HL-60/S4 (cell line): ENCODE data around the gene PTCD1.
"Not testable (repeated sequence)": the region's sequence is repeated elsewhere in the genome, so short reads cannot be mapped to it uniquely, and the experiment has no call there.

Experiments used
- in situ Hi-C: fragments of 300-500 bp; cut with MboI; formaldehyde crosslinking; loops from 2 replicates; pipeline ENCODE4 v1.14.3; 2022; ENCODE audit warnings: low sequenced_read_pairs

The PTCD1 gene

GRCh38 chr7:99387912-99388311 lies 50.7 kb downstream of the PTCD1 start:
- in situ Hi-C loops, result no loop called here

DNA sequence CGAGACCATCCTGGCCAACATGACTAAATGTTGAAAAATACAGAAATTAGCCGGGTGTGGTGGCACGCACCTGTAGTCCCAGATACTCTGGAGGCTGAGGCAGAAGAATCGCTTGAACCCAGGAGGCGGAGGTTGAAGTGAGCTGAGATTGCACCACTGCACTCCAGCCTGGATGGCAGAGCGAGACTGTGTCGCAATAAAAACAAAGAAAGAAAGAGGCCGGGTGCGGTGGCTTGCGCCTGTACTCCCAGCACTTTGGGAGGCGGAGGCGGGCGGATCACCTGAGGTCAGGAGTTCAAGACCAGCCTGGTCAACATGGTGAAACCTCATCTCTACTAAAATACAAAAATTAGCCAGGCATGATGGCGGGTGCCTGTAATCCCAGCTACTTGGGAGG lies 51.4 kb downstream of the PTCD1 start:
- in situ Hi-C loops, result not testable (repeated sequence)

- in situ Hi-C loops, result no loop called here
Measured at GRCh38 chr7:99386584-99387238, 51.9 kb downstream of the PTCD1 start.

DNA sequence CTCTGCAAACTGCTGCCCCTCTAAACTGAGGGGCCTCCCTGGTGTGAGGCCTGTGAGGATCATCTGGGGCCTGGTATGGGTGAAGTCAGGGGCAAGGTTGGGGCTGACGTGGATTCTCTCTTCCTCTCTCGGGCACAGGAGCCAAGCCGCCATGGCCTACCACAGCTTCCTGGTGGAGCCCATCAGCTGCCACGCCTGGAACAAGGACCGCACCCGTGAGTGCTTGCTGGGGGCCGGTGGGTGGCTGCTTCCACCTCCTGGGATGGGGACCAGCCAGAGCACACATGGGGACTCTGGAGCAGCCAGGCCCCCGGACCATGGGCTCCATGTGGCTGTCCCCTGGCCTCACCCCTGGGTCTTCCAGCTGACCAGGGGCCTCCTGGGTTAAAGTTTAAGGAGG lies 53.0 kb downstream of the PTCD1 start:
- in situ Hi-C loops, result no loop called here

DNA sequence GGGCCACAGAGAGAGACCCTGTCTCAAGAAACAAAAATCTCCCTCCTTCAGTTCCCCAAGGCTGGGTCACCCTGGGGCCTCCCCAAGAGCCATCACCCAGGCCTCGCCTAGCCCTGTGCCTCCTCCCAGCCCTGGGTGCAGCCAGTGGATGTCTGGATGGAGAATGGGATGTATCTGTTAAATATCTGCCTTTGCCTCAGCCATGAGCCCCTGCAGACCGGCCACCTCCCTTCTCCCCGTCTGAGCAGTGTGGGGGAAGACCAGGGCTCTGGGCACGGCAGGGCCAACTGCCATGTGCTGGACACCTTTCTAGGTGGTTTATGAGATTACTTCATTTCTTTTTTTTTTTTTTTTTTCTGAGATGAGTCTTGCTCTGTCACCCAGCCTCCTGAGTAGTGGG lies 54.1 kb downstream of the PTCD1 start:
- in situ Hi-C loops, result no loop called here

- in situ Hi-C loops, result no loop called here
Measured at GRCh38 chr7:99383791-99384370, 54.7 kb downstream of the PTCD1 start.

- in situ Hi-C loops, result no loop called here
Measured at GRCh38 chr7:99383203-99383602, 55.4 kb downstream of the PTCD1 start.

DNA sequence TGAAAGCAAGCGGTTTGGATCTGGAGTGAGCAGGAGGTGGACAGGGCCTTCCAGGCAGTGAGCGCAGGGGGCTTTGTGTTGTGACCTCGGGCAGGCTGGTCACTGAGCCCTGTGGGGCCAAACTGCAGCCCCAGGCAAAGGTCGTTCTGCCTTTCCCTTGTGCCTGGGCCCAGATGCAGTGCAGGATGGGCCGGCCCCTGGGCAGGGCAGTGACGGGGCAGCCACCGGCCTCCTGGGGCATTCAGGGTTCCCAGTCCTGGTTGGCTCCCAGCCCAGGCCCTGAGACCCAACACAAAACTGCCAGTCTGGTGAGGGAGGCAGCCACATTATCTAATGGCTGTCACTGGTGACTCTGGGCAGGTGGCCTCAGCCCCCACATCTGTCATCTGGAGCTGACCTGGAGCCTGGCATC lies 56.9 kb downstream of the PTCD1 start:
- in situ Hi-C loops, result no loop called here

DNA sequence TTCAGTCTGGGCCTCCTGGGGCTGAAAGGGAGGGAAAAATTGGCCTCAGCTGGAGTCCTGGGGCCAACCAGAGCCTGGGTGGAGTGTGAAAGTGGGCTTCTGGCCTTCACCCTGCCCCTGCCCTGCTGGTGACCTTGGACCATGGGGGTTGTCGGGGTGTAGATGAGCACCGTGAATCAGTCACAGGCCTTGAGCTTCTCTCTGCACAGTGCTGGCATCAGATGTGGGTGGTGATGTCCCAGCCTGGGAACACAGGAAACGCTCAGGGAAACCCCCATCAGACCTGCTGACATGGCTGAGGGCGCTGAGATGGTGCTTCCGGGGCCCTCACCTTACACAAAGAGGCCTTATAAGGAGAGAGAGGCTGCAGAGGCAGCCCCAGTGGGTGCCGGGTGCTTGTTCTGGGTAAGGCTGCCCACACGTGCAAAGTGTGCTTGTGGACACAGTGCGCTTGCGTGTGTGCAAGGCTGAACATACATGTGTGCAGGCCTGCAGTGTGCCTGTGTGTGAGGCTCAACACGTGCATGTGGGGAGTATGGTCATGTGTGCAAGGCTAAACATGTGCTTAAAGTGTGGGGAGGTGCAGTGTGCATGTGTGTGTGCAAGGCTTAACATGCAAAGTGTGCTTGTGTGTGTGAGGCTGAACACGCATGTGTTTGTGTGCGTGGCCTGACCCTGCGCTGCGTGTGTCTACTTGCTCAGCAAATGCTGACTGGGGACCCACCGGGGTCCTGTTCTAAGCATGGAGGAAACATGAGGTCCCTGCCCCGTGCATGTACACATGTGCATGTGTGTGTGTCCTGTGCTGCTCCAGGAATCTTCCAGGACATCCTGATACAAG lies 57.6 kb downstream of the PTCD1 start:
- in situ Hi-C loops, result no loop called here

DNA sequence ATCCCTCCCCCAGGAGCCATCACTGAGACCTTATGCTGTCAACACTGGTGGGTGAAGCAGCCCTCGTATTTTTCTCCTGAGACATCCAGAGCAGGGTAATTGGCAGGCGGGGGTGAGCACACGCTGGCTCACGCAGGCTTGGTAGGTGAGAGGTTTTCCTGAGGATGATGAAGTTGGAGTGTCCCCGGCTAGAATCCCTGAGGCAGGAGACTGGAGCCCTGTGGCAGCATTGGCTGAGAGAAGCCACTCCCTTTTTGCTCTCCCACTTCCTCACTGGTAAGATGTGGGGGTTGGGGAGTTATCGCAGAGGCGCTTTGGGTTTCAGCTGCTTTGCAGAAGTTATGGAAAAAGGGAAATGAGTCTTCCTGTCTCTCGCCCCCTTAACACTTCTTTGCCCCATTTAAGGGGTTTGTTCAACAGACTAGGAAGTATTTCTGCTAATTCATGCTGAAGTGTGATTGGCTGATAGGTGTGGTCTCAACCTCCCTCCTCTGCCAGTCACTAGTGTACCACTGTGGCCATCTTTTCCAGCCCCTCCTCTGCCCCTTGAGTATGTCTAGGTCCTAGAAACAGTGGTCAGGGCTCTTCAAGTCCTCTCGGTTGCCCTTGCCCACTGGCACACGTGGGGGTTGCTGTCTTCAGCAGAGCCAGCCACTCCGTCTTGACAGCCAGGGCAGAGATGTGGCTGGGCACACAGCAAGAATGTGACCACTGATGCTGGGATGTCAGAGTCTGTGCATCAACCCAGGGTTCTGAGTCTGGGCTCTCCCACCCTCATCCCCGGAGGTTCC lies 58.4 kb downstream of the PTCD1 start:
- in situ Hi-C loops, result no loop called here

DNA sequence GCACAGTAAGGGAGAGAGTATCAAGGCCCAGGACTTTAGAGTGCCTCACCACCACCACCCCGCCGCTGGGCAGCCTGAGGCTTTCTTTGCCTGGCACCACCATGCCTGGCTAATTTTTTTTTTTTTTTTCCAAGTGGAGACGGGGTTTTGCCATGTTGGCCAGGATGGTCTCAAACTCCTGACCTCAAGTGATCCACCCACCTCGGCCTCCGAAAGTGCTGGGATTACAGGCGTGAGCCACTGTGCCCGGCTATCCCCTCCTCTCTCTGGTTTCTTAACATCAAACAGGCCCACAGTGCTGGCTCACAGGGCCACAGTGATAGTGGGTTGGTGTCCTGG lies 58.9 kb downstream of the PTCD1 start:
- in situ Hi-C loops, result not testable (repeated sequence)

DNA sequence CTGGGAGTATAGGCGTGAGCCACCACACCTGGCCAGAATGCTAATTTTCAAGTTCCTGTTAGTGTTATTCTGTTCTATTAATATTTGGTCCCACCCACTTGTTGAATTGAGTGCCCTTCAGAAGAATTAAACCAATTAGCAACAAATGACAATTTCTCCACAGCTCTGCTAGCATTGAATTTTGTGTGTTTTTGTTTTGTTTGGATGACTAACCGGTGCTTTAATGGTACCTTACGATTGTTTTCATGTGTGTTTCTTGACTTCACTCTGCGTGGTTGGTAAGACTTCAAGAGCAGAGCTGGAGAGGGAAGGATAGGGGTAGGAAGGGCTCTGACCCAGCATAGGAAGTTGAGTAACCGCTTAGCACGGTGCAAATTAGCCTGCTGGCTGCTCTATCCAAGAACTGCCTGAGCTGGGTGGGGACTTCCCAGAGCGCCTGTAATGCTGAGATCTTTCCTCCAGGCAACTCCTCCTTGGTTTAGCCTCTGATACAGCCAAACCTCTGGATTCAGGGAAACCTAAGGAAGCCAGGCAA lies 59.5 kb downstream of the PTCD1 start:
- in situ Hi-C loops, result no loop called here

- in situ Hi-C loops, result no loop called here
Measured at GRCh38 chr7:99375070-99375807, 63.4 kb downstream of the PTCD1 start.

- in situ Hi-C loops, result no loop called here
Measured at GRCh38 chr7:99374111-99375064, 64.2 kb downstream of the PTCD1 start, which contains the start of gene ARPC1B. ARPC1B (plus strand) TSS chr7:99374730; CDS start chr7:99385715, 10,985 bp downstream.

- in situ Hi-C loops, result no loop called here
Measured at GRCh38 chr7:99373091-99374066, 65.2 kb downstream of the PTCD1 start.

DNA sequence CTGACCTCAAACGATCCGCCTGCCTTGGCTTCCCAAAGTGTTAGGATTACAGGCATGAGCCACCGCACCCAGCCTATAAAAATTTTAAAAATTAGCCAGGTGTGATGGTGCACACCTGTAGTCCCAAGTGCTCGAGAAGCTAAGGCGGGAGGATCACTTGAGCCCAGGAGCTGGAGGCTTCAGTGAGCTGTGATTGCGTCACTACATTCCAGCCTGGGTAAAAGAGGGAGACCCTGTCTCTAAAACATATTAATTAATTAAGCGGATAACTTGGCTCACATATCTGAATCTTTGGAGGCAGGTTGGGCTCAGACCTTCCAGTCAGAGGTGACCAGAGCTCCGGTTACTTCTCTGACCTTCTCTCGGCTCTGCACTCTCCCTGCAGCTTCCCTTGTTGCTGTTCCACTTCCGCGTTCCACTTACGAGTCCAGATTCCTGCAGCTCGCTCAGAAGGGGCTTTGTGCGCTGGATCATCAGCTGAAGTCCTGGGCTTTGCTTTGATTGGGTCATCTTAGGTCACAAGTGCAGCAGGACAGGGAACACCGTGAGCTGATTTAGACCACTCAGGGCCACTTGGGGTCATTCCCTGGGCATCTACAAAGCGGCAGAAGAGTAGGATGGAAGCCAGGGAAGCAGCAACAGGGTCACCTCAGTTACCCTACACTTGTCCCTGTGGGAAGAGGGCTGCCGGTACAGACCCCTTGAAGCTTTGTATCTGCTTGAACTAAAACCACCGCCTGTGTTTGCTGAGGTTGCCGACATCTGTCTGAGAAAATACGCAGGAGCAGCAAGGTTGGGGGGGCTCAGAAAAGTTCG lies 66.1 kb downstream of the PTCD1 start:
- in situ Hi-C loops, result no loop called here

GRCh38 chr7:99371376-99371920 lies 67.2 kb downstream of the PTCD1 start:
- in situ Hi-C loops, result no loop called here
